H9 (cell line): ENCODE results near the gene TCERG1L. TPM values are rescaled to one million over a fixed set of nuclear protein-coding genes. Genes with fewer than 3 reads are reported as not detected.
A peak's percentile ranks its signal among the peaks of the same experiment; 100 is the strongest.

ENCODE experiments used
- DNase-seq: peaks from one replicate; pipeline ENCODE4 v3.0.0-alpha.2; 2017
- H2AFZ ChIP-seq: one replicate; pipeline ENCODE4 v1.6.1; 2013; ENCODE audit warnings: mild to moderate bottlenecking, low read length, control low read depth, moderate library complexity
- H2AK5ac ChIP-seq: 2 replicates; pipeline ENCODE4 v1.6.1; 2013; ENCODE audit warnings: low read length, control low read depth, mixed read lengths; ENCODE audit not compliant: insufficient read length
- H2BK120ac ChIP-seq: one replicate; pipeline ENCODE4 v1.6.1; 2013; ENCODE audit warnings: low read depth, mild to moderate bottlenecking, low read length, control low read depth, inconsistent platforms; ENCODE audit not compliant: poor library complexity, severe bottlenecking
- H2BK12ac ChIP-seq: 2 replicates; pipeline ENCODE4 v1.6.1; 2013; ENCODE audit warnings: low read length, control low read depth, mixed read lengths, low read depth; ENCODE audit not compliant: insufficient read length
- H2BK15ac ChIP-seq: 2 replicates; pipeline ENCODE4 v1.6.1; 2013; ENCODE audit warnings: low read depth, low read length, control low read depth
- H2BK20ac ChIP-seq: one replicate; pipeline ENCODE4 v1.6.1; 2013; ENCODE audit warnings: low read depth, mild to moderate bottlenecking, low read length, control low read depth, inconsistent platforms; ENCODE audit not compliant: poor library complexity, severe bottlenecking
- H2BK5ac ChIP-seq: 2 replicates; pipeline ENCODE4 v1.6.1; 2013; ENCODE audit warnings: low read length, control low read depth, mixed read lengths; ENCODE audit not compliant: insufficient read length
- H3K14ac ChIP-seq: 2 replicates; pipeline ENCODE4 v1.6.1; 2013; ENCODE audit warnings: low read length, control low read depth; ENCODE audit not compliant: insufficient read depth
- H3K18ac ChIP-seq: 2 replicates; pipeline ENCODE4 v1.6.1; 2013; ENCODE audit warnings: low read depth, mild to moderate bottlenecking, mixed read lengths, low read length, control low read depth; ENCODE audit not compliant: insufficient read length
- H3K23ac ChIP-seq: 2 replicates; pipeline ENCODE4 v1.6.1; 2013; ENCODE audit warnings: low read length, control low read depth, mixed read lengths, low read depth; ENCODE audit not compliant: insufficient read length
- H3K23me2 ChIP-seq: 2 replicates; pipeline ENCODE4 v1.6.1; 2013; ENCODE audit warnings: low read depth, mild to moderate bottlenecking, mixed read lengths, low read length, control low read depth; ENCODE audit not compliant: insufficient read length, poor library complexity, severe bottlenecking
- H3K27ac ChIP-seq: 2 replicates; pipeline ENCODE4 v1.5.1; 2013; ENCODE audit warnings: low read length, control low read depth, mixed read lengths, low read depth; ENCODE audit not compliant: insufficient read length
- H3K27me3 ChIP-seq: 2 replicates; pipeline ENCODE4 v1.6.1; 2013; ENCODE audit warnings: low read length, control low read depth, inconsistent platforms; ENCODE audit not compliant: insufficient read depth
- H3K4ac ChIP-seq: 2 replicates; pipeline ENCODE4 v1.6.1; 2013; ENCODE audit warnings: low read depth, mild to moderate bottlenecking, control low read depth, inconsistent platforms, low read length, moderate library complexity
- H3K4me1 ChIP-seq: 2 replicates; pipeline ENCODE4 v1.6.1; 2013; ENCODE audit warnings: low read length, control low read depth, inconsistent platforms; ENCODE audit not compliant: insufficient read depth
- H3K4me2 ChIP-seq: 2 replicates; pipeline ENCODE4 v1.6.1; 2013; ENCODE audit warnings: low read length, control low read depth, mixed read lengths; ENCODE audit not compliant: insufficient read length, insufficient read depth
- H3K56ac ChIP-seq: 2 replicates; pipeline ENCODE4 v1.6.1; 2013; ENCODE audit warnings: low read depth, mild to moderate bottlenecking, mixed read lengths, low read length, control low read depth; ENCODE audit not compliant: insufficient read length
- H3K79me1 ChIP-seq: 2 replicates; pipeline ENCODE4 v1.6.1; 2013; ENCODE audit warnings: low read depth, mild to moderate bottlenecking, moderate library complexity, low read length, control low read depth, inconsistent platforms; ENCODE audit not compliant: insufficient read depth, poor library complexity, severe bottlenecking
- H3K79me2 ChIP-seq: 2 replicates; pipeline ENCODE4 v1.6.1; 2013; ENCODE audit warnings: low read length, control low read depth, inconsistent platforms; ENCODE audit not compliant: insufficient read depth
- H3K9ac ChIP-seq: 2 replicates; pipeline ENCODE4 v1.6.1; 2013; ENCODE audit warnings: low read length, control low read depth, mixed read lengths; ENCODE audit not compliant: insufficient read length; ENCODE audit errors: extremely low read depth
- H3K9me3 ChIP-seq: one replicate; pipeline ENCODE4 v1.6.1; 2013; ENCODE audit warnings: low read depth, low read length, inconsistent platforms; ENCODE audit not compliant: control insufficient read depth
- H3T11ph ChIP-seq: one replicate; pipeline ENCODE4 v1.6.1; 2013; ENCODE audit warnings: mild to moderate bottlenecking, low read length, control low read depth, inconsistent platforms
- H4K20me1 ChIP-seq: one replicate; pipeline ENCODE4 v1.6.1; 2013; ENCODE audit not compliant: control insufficient read depth, insufficient read length, insufficient read depth
- H4K5ac ChIP-seq: 2 replicates; pipeline ENCODE4 v1.6.1; 2013; ENCODE audit warnings: low read depth, mild to moderate bottlenecking, mixed read lengths, low read length, control low read depth; ENCODE audit not compliant: insufficient read length
- H4K8ac ChIP-seq: replicated peaks from 2 replicates; pipeline ENCODE4 v1.6.1; 2013; ENCODE audit warnings: low read length, control low read depth, mixed read lengths, low read depth; ENCODE audit not compliant: insufficient read length
- H4K91ac ChIP-seq: 2 replicates; pipeline ENCODE4 v1.6.1; 2013; ENCODE audit warnings: low read depth, mild to moderate bottlenecking, moderate library complexity, mixed read lengths, low read length, control low read depth; ENCODE audit not compliant: insufficient read length
- H3K27ac Mint-ChIP-seq, 3 experiments: 2 replicates in 2 of 3; 3 replicates in 1 of 3; pipeline ENCODE4 v1.8.0; 2020 to 2021; ENCODE audit warnings: mixed read lengths in 3 of 3, mild to moderate bottlenecking in 1 of 3, moderate library complexity in 1 of 3
- H3K27me3 Mint-ChIP-seq: 2 replicates; pipeline ENCODE4 v1.8.0; 2021; ENCODE audit warnings: low read depth, mild to moderate bottlenecking, moderate library complexity, mixed read lengths
- H3K36me3 Mint-ChIP-seq, 3 experiments: 2 replicates in 2 of 3; 3 replicates in 1 of 3; pipeline ENCODE4 v1.8.0; 2020 to 2021; ENCODE audit warnings: low read depth in 3 of 3, mixed read lengths in 3 of 3; ENCODE audit not compliant: insufficient read depth in 1 of 3
- H3K4me1 Mint-ChIP-seq, 2 experiments: 2 replicates each; pipeline ENCODE4 v1.8.0; 2020; ENCODE audit warnings: mixed read lengths in 2 of 2
- H3K4me3 Mint-ChIP-seq, 2 experiments: 2 replicates in 1 of 2; 3 replicates in 1 of 2; pipeline ENCODE4 v1.8.0; 2020 to 2021; ENCODE audit warnings: mild to moderate bottlenecking in 2 of 2, mixed read lengths in 2 of 2, moderate library complexity in 1 of 2
- H3K9me3 Mint-ChIP-seq, 2 experiments: 2 replicates in 1 of 2; 3 replicates in 1 of 2; pipeline ENCODE4 v1.8.0; 2020; ENCODE audit warnings: mild to moderate bottlenecking in 2 of 2, mixed read lengths in 2 of 2, moderate library complexity in 1 of 2
- CTCF ChIP-seq: fragments of 200-600 bp; sonication (generic); conservative IDR thresholded peaks from 3 replicates; pipeline ENCODE4 v1.8.0; 2021; ENCODE audit warnings: antibody characterized with exemption, mild to moderate bottlenecking
- WGBS: extraction: QIAGEN DNeasy Blood & Tissue Kit; methylation state at CpG from one replicate; pipeline ENCODE4 v1.1.7; 2013; ENCODE audit warnings: missing lambda C conversion rate, low lambda C conversion rate, mixed read lengths; ENCODE audit not compliant: insufficient read length; ENCODE audit errors: extremely low coverage; 5-methylcytosine and 5-hydroxymethylcytosine counted together
- total RNA-seq: library from RNA; stranded (reverse); gene quantifications from 2 replicates; pipeline ENCODE4 v1.2.1, GENCODE V29; 2021

TCERG1L gene
- total RNA-seq, 1 experiment from 2014 or later, result 3.3 TPM

- Histone ChIP-seq H3K79me2 (no peaks in the 10 kb centered on the region), H2AFZ (no peak overlapping the region), H2BK20ac (no peak overlapping the region), H2BK15ac (no peak overlapping the region), H2AK5ac (no peak overlapping the region), H4K20me1 (no peaks in the 10 kb centered on the region), H2BK5ac (no peak overlapping the region), H3K4me1 (peaks cover 6% of the 10 kb centered on the region; the same call in 1 of the 2 replicates), H3K27ac (no peak overlapping the region), H3K9ac (no peak overlapping the region), H3K56ac (no peak overlapping the region), H3K14ac (peak overlapping the region; percentile 8; the same call in 1 of the 2 replicates), H3K79me1 (no peaks in the 10 kb centered on the region), H4K5ac (no peak overlapping the region), H4K91ac (no peak overlapping the region), H3T11ph (no peak overlapping the region), H3K9me3 (peaks cover 2% of the 10 kb centered on the region), H2BK120ac (no peak overlapping the region), H2BK12ac (no peak overlapping the region), H4K8ac (no peak overlapping the region), H3K27me3 (no peaks in the 10 kb centered on the region), H3K4me2 (no peak overlapping the region), H3K4ac (no peak overlapping the region), H3K18ac (no peak overlapping the region), H3K23ac (no peak overlapping the region), H3K23me2 (peaks cover 2% of the 10 kb centered on the region)
- peaks cover 35 to 46% of the 10 kb centered on the region in 2 experiments for H3K4me1 Mint-ChIP-seq
- WGBS, result no CpG with 5 or more reads among the region's 8 CpGs
- H3K9me3 Mint-ChIP-seq, result peaks cover 7 to 12% of the 10 kb centered on the region in 2 experiments
- DNase-seq, result no peak
- H3K4me3 Mint-ChIP-seq, result no peak overlapping the region
- no peak for TF ChIP-seq CTCF
- peaks cover 3% of the 10 kb centered on the region; the same call in 1 of the 2 replicates for H3K27me3 Mint-ChIP-seq
- peaks cover 0 to 16% (median 12%) of the 10 kb centered on the region in 3 experiments; a peak in 5 of 7 replicates for H3K36me3 Mint-ChIP-seq
- peak overlapping the region; percentile 36 to 92 (median 84); a peak in 2 of 7 replicates for H3K27ac Mint-ChIP-seq
Observed at GRCh38 chr10:131127610-131128009, 183.9 kb downstream of the TCERG1L start.
